NCI-H1436 treated with DMSO at 0.1 percent for 48 hours (cell line): ENCODE measurements around the gene ARRDC2.
A peak's percentile ranks its signal among the peaks of the same experiment; 100 is the strongest.
"Not testable (repeated sequence)": the region's sequence is repeated elsewhere in the genome, so short reads cannot be mapped to it uniquely, and the experiment has no call there.

Experiments used
- DNase-seq: peaks from one replicate; lab custom pipeline; 2025; lab: John Stamatoyannopoulos, UW

Gene ARRDC2

GRCh38 chr19:18007917-18008673 is at the start of gene ARRDC2:
ARRDC2 (plus strand) TSS chr19:18008170; CDS start chr19:18008311, 141 bp downstream.
- DNase-seq, result peak; percentile 23

GRCh38 chr19:17963936-17964691 is 43.9 kb upstream of the ARRDC2 start:
- DNase-seq, result no peak

- DNase-seq, result no peak
These were observed 42.4 kb upstream of the ARRDC2 start for GRCh38 chr19:17965370-17966128.

GRCh38 chr19:17966129-17966483 is 41.9 kb upstream of the ARRDC2 start:
- no peak for DNase-seq

- no peak for DNase-seq
These were observed 41.3 kb upstream of the ARRDC2 start, which contains the start of gene KCNN1 for GRCh38 chr19:17966550-17967256. KCNN1 (plus strand) TSS chr19:17967107; CDS start chr19:17973889, 6,782 bp downstream.

- no peak for DNase-seq
These were observed 40.5 kb upstream of the ARRDC2 start for GRCh38 chr19:17967257-17968051.

GRCh38 chr19:17968362-17968761 is 39.6 kb upstream of the ARRDC2 start:
- no peak for DNase-seq

- no peak for DNase-seq
These were observed 38.7 kb upstream of the ARRDC2 start for GRCh38 chr19:17969096-17969792.

GRCh38 chr19:17972230-17972629 is 35.7 kb upstream of the ARRDC2 start:
- DNase-seq, result no peak

GRCh38 chr19:17973759-17974158 is 34.2 kb upstream of the ARRDC2 start:
- no peak for DNase-seq

GRCh38 chr19:17974551-17974950 is 33.4 kb upstream of the ARRDC2 start:
- DNase-seq, result no peak

GRCh38 chr19:17975032-17975431 is 32.9 kb upstream of the ARRDC2 start:
- no peak for DNase-seq

GRCh38 chr19:17977021-17977420 is 30.9 kb upstream of the ARRDC2 start:
- DNase-seq, result no peak

- no peak for DNase-seq
These were observed 30.5 kb upstream of the ARRDC2 start for GRCh38 chr19:17977488-17977887.

- DNase-seq, result no peak
These were observed 26.4 kb upstream of the ARRDC2 start for GRCh38 chr19:17981611-17982010.

- DNase-seq, result no peak
These were observed 25.5 kb upstream of the ARRDC2 start for GRCh38 chr19:17982430-17982829.

GRCh38 chr19:17985037-17985818 is 22.7 kb upstream of the ARRDC2 start:
- DNase-seq, result no peak

GRCh38 chr19:17986569-17986968 is 21.4 kb upstream of the ARRDC2 start:
- not testable (repeated sequence) for DNase-seq

GRCh38 chr19:17988161-17988560 is 19.8 kb upstream of the ARRDC2 start:
- DNase-seq, result no peak
